Duodenal mucosa (tissue), 2 donors: ENCODE measurements around the gene OR2M5.

Source experiments
- H3K27ac ChIP-seq: one replicate; pipeline ENCODE4 v1.7.0; 2013; ENCODE audit warnings: low read depth, low read length
- H3K27me3 ChIP-seq, 2 donors: one replicate each; pipeline ENCODE4 v1.7.0; 2013; ENCODE audit warnings: low read length in 2 of 2, control low read depth in 1 of 2; ENCODE audit not compliant: insufficient read depth in 2 of 2, control insufficient read depth in 1 of 2
- H3K36me3 ChIP-seq, 2 donors: one replicate each; pipeline ENCODE4 v1.7.0; 2013; ENCODE audit warnings: low read length in 2 of 2, control low read depth in 1 of 2; ENCODE audit not compliant: insufficient read depth in 2 of 2, control insufficient read depth in 1 of 2
- H3K4me1 ChIP-seq, 2 donors: one replicate each; pipeline ENCODE4 v1.7.0; 2013; ENCODE audit warnings: low read length in 2 of 2, control low read depth in 1 of 2; ENCODE audit not compliant: insufficient read depth in 2 of 2, control insufficient read depth in 1 of 2
- H3K4me3 ChIP-seq, 2 donors: one replicate each; pipeline ENCODE4 v1.7.0; 2013; ENCODE audit warnings: low read length in 2 of 2, low read depth in 1 of 2
- H3K9ac ChIP-seq, 2 donors: one replicate each; pipeline ENCODE4 v1.7.0; 2013; ENCODE audit warnings: low read length in 2 of 2, low read depth in 1 of 2
- H3K9me3 ChIP-seq, 2 donors: one replicate each; pipeline ENCODE4 v1.7.0; 2013; ENCODE audit warnings: low read length in 2 of 2, control low read depth in 1 of 2; ENCODE audit not compliant: control insufficient read depth in 1 of 2

Gene OR2M5

DNA sequence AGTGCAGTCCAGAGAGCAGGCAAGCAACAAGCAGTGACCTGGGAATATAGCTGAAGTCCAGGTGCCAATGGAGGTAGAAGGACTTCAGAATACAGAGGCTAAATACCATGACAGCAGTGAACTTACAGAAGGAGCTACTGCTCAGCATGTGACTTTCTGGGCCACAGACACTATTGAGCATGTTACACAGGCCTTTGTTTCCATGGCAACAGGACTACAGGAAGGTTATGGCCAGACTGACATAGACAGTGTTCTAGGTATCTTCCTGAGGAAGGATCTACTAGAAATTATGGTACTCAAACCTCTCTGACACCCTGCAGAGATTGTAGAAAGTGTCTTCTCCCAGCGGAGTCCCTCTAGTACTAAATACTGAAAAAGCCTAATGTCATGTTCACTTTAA is 11.0 kb downstream of the OR2M5 start:
- Histone ChIP-seq H3K9ac (no peak overlapping the region), H3K9me3 (peaks cover 4 to 11% of the 10 kb centered on the region in 2 donors), H3K27ac (no peak overlapping the region), H3K4me3 (no peak overlapping the region), H3K4me1 (no peaks in the 10 kb centered on the region), H3K36me3 (no peaks in the 10 kb centered on the region), H3K27me3 (no peaks in the 10 kb centered on the region)

DNA sequence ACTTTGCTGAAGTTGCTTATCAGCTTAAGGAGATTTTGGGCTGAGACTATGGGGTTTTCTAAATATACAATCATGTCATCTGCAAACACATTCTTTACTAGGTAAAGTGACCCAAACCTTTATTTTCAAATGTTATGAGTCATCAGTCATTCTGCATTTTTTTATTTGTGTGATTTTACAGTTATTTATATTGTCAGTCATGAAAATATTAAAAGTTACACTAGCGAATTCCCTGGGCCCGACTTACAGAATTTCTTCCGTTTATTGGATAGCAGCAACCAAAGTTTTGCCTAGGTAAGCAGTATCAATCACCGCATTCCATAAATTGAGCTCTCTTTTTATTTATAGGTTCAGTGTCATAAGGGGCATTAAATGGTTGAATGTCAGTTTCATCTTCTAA is 13.8 kb downstream of the OR2M5 start:
- Histone ChIP-seq H3K36me3 (no peaks in the 10 kb centered on the region), H3K9me3 (peaks cover 0 to 7% of the 10 kb centered on the region in 2 donors), H3K9ac (no peak overlapping the region), H3K4me1 (no peaks in the 10 kb centered on the region), H3K27me3 (no peaks in the 10 kb centered on the region), H3K4me3 (no peak overlapping the region), H3K27ac (no peak overlapping the region)

DNA sequence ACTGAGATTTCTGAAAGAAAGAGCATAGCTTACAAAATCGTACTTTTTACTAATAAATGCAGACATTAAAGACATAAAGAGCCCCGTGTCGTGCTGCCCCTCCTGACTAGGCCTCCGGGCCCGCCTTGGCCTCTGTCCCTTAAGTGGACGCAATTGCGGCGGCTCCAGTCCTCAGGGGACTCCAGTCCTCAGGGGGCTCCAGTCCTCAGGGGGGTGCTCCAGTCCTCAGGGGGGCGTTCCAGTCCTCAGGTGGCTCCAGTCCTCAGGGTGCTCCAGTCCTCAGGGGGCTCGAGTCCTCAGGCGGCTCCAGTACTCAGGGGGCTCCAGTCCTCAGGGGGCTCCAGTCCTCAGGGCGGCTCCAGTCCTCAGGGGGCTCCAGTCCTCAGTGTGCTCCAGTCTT is 19.1 kb downstream of the OR2M5 start:
- H3K27ac ChIP-seq = no peak overlapping the region
- H3K4me3 ChIP-seq = no peak overlapping the region
- no peaks in the 10 kb centered on the region for H3K27me3 ChIP-seq
- peaks cover 0 to 12% of the 10 kb centered on the region in 2 donors for H3K9me3 ChIP-seq
- H3K4me1 ChIP-seq = no peaks in the 10 kb centered on the region
- H3K9ac ChIP-seq = no peak overlapping the region
- H3K36me3 ChIP-seq = no peaks in the 10 kb centered on the region

DNA sequence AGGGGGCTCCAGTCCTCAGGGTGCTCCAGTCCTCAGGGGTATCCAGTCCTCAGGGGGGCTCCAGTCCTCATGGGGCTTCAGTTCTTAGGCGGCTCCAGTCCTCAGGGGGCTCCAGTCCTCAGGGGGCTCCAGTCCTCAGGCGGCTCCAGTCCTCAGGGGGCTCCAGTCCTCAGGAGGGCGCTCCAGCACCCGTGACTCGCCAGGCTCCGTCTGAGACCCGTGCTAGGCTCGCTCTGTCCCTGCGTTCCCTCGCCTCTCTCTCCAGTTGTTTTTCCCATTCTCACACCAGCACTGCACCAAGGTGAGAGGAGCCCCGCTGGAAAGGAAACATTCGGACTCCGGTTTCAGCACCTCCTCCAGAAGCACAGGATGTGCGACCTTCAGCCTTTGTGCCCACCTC is 20.2 kb downstream of the OR2M5 start:
- Histone ChIP-seq H3K9ac (no peak overlapping the region), H3K36me3 (no peaks in the 10 kb centered on the region)

DNA sequence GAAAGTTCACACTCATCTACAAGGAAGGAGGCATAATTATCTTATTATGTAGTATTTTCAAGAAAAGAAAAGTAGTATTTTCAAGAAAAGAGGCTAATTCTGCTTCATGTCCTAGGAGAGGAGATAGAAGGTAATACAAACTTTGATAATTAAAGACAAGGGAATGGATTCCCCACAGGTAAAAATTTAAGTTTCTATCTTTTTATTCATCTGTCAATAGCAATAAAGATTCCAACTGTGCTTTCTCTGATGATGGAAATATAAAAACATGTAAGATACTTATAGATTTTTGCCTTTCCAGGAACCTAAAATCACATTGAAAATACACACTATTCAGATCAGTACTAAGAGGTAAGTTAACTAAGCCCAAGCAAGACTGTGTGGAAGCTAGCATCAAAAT is 29.6 kb downstream of the OR2M5 start, which contains the start of gene OR2M2:
Gene OR2M2 (plus strand): TSS at position 301 of the 400 bp plus-strand sequence. CDS start 5,165 bp downstream, outside the sequence.
- Histone ChIP-seq H3K36me3 (no peaks in the 10 kb centered on the region), H3K4me3 (no peak within 1 kb of the TSS), H3K27ac (no peak within 1 kb of the TSS), H3K4me1 (no peaks in the 10 kb centered on the region), H3K27me3 (no peaks in the 10 kb centered on the region), H3K9ac (no peak within 1 kb of the TSS), H3K9me3 (no peaks in the 10 kb centered on the region)

More for the DNA sequence above, 20.2 kb downstream of the OR2M5 start:
- Histone ChIP-seq H3K4me1 (no peaks in the 10 kb centered on the region), H3K27me3 (no peaks in the 10 kb centered on the region), H3K4me3 (no peak overlapping the region), H3K9me3 (peaks cover 0 to 8% of the 10 kb centered on the region in 2 donors), H3K27ac (no peak overlapping the region)

DNA sequence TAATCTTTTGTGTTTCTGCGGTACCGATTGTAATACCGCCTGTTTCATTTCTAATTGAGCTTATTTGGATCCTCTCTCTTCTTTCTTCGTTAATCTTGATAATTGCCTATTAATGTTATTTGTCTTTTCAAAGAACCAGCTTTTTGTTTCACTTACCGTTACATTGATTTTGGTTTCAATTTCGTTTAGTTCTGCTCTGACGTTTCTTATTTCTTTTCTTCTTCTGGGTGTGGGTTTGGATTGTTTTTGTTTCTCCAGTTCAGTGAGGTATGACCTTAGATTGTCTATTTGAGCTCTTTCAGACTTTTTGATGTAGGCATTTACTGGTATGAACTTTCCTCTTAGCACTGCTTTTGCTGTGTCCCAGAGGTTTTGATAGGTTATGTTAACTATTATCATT is 39.0 kb downstream of the OR2M5 start:
- H3K27ac ChIP-seq = no peak overlapping the region
- no peaks in the 10 kb centered on the region for H3K36me3 ChIP-seq
- no peak overlapping the region for H3K4me3 ChIP-seq
- no peaks in the 10 kb centered on the region for H3K27me3 ChIP-seq
- H3K9me3 ChIP-seq = peaks cover 0 to 10% of the 10 kb centered on the region in 2 donors
- H3K4me1 ChIP-seq = no peaks in the 10 kb centered on the region
- H3K9ac ChIP-seq = no peak overlapping the region

DNA sequence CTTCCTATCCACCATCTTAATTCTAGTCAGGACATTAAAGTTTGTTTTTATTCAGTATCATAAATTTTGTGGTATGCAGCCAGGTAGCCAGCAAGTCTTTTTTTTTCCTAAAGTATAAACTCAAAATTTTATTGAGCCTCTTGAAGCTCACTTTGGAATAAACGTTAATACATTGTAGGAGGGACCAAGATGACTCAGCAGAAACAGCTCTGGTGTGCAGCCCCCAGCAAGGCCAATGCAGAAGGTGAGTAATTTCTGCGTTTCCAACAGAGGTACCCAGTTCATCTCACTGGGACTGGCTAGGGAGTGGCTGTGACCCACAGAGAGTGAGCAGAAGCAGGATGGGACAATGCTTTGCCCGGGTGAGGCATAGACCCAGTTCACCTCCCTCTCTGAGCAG is 42.4 kb downstream of the OR2M5 start:
- Histone ChIP-seq H3K4me3 (no peak overlapping the region), H3K9ac (no peak overlapping the region), H3K27me3 (no peaks in the 10 kb centered on the region), H3K4me1 (no peaks in the 10 kb centered on the region), H3K27ac (no peak overlapping the region), H3K9me3 (peaks cover 4 to 10% of the 10 kb centered on the region in 2 donors), H3K36me3 (no peaks in the 10 kb centered on the region)

DNA sequence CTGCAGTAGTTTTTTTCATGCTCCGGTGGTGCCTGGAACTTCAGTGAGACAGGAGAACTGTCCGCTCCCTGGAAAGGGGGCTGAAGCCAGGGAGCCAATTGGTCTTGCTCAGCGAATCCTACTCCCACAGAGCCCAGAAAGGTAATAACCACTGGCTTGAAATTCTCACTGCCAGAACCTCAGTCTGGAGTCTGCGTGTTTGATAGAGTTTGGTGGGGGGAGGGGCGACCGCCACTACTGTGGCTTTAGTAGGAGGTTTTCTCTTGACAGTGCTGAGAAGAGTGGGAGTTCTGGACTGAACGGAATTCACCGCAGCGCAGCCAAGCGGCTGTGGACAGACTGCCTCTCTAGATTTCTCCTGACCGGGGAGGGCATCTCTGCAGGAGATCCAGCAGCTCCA is 44.1 kb downstream of the OR2M5 start:
- Histone ChIP-seq H3K27me3 (no peaks in the 10 kb centered on the region), H3K4me1 (no peaks in the 10 kb centered on the region)

DNA sequence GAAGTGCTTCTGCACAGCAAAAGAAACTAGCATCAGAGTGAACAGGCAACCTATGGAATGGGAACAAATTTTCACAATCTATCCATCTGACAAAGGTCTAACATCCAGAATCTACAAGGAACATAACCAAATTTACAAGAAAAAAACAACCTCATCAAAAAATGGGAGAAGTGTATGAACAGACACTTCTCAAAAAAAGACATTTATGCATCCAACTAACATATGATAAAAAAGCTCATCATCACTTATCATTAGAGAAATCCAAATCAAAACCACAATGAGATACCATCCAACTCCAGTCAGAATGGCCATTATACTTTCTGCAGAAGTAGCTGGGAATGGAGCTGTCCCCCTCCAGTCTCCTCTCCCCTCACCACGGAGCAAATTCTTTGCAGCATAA is 49.2 kb downstream of the OR2M5 start:
- H3K36me3 ChIP-seq = no peaks in the 10 kb centered on the region
- no peak overlapping the region for H3K9ac ChIP-seq
- no peak overlapping the region for H3K27ac ChIP-seq
- no peaks in the 10 kb centered on the region for H3K27me3 ChIP-seq
- H3K9me3 ChIP-seq = peaks cover 0 to 7% of the 10 kb centered on the region in 2 donors
- no peaks in the 10 kb centered on the region for H3K4me1 ChIP-seq
- H3K4me3 ChIP-seq = no peak overlapping the region

More for the DNA sequence above, 44.1 kb downstream of the OR2M5 start:
- Histone ChIP-seq H3K36me3 (no peaks in the 10 kb centered on the region), H3K9me3 (peaks cover 4 to 10% of the 10 kb centered on the region in 2 donors), H3K27ac (no peak overlapping the region), H3K4me3 (no peak overlapping the region), H3K9ac (no peak overlapping the region)
